Measurements from ENCODE around the gene AFMID.

Gene AFMID

DNA sequence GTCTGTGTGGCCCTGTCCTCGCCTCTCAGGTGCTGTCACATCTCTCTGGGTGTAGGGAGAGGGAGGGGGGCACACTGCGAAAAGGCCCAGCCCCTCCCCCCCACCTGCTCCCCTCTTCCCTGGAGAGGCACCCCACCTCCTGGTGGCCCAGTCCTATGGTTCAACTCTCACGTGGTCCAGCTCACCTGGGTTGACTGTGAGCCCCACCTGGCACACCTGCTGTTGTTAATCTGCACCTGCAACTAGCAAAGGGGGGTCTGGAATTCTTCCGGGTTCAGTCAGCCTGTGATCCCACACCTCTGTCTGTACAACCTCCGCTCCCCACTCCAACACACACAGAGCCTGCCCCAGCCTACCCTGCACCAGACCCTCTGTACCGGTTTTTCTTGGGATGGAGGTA is 20.7 kb upstream of the AFMID start:
- WGBS, 2 donors (ENCODE audit: extremely low coverage in 2 of 2, insufficient read length in 2 of 2, insufficient replicate concordance in 1 of 2): no CpG with 5 or more reads among the region's 6 CpGs
- Histone ChIP-seq H3K4ac (ENCODE audit: low read length) (no peak overlapping the region), H3K4me3 (ENCODE audit: low read length in 2 of 2) (no peak overlapping the region), H2BK120ac (ENCODE audit: low read depth, low read length) (no peak overlapping the region), H3K23ac (ENCODE audit: low read depth, low read length, poor library complexity) (no peak overlapping the region), H3K14ac (ENCODE audit: low read length) (no peak overlapping the region), H2BK12ac (ENCODE audit: low read length) (no peak overlapping the region), H3K27ac (replicated peaks; ENCODE audit: low read length) (no peak overlapping the region), H3K18ac (ENCODE audit: low read length) (peak overlapping the region; percentile 48), H3K4me1 (ENCODE audit: control insufficient read depth in 2 of 2, insufficient read depth in 1 of 2, low read depth in 1 of 2, low read length in 2 of 2) (peaks cover 2 to 10% of the 10 kb centered on the region in 2 donors), H2BK5ac (ENCODE audit: low read length) (no peak overlapping the region), H4K91ac (ENCODE audit: low read depth, low read length, poor library complexity) (no peak overlapping the region), H3K79me1 (ENCODE audit: low read depth, low read length) (peaks cover 1% of the 10 kb centered on the region), H3K36me3 (replicated peaks in 1 of 2; ENCODE audit: control insufficient read depth in 2 of 2, insufficient read depth in 2 of 2, low read length in 2 of 2) (peaks cover 0 to under 1% of the 10 kb centered on the region in 2 donors), H3K27me3 (ENCODE audit: control insufficient read depth in 3 of 3, insufficient read depth in 3 of 3, low read depth in 1 of 3, low read length in 3 of 3) (peaks cover 0 to 14% (median 0%) of the 10 kb centered on the region in 3 experiments), H2BK15ac (ENCODE audit: low read length) (no peak overlapping the region), H4K8ac (ENCODE audit: low read depth, low read length) (no peak overlapping the region), H2AFZ (ENCODE audit: low read length) (no peak overlapping the region), H3K4me2 (ENCODE audit: insufficient read depth, low read length, poor library complexity, severe bottlenecking) (no peak overlapping the region), H3K9me3 (replicated peaks in 1 of 2; ENCODE audit: control insufficient read depth in 2 of 2, insufficient read depth in 1 of 2, low read depth in 1 of 2, low read length in 2 of 2) (peaks cover 0 to 4% of the 10 kb centered on the region in 2 donors), H2AK5ac (ENCODE audit: low read depth, low read length) (peak overlapping the region; percentile 56), H3K9ac (ENCODE audit: low read depth, low read length, poor library complexity) (no peak overlapping the region)
- no peak for DNase-seq (ENCODE audit: low spot score)

DNA sequence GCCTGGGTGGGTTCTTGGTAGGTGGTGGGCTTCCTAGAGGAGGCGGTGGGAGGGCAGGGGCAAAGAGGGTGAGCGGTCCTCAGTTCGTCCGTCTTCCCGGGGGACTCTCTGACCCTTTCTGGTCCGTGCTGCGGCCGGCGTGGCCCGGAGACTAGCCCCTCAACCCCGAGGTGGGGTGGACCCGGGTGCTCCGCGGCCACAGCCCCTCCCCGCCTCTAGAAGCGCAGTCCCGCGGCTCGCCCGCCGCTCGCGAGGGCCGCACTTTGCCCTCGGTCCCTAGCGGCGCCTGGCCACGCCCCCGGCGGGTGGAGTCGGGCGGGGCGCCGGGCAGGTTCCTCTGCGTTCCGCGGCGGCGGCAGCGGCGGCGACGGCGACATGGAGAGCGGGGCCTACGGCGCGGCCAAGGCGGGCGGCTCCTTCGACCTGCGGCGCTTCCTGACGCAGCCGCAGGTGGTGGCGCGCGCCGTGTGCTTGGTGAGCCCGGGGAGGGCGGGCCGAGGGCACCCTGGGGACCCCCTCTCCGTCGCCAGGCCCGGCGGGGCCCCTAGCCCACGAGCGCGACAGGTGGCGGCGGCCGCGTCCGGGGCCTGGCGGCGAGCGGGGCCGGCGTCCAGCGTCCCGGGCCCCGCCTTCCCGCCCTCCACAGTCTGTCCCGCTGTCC is 18.8 kb upstream of the AFMID start, which contains the start of gene SYNGR2:
Gene SYNGR2, plus strand, starts transcription at position 340 of the 661 bp plus-strand sequence. Its CDS starts 36 bp downstream, at position 376.
- peaks cover 0 to 10% of the 10 kb centered on the region in 2 donors for H3K36me3 ChIP-seq (replicated peaks in 1 of 2; ENCODE audit: control insufficient read depth in 2 of 2, insufficient read depth in 2 of 2, low read length in 2 of 2)
- H2BK5ac ChIP-seq (ENCODE audit: low read length): peak within 1 kb of the TSS; percentile 22
- H4K8ac ChIP-seq (ENCODE audit: low read depth, low read length): no peak within 1 kb of the TSS
- no peak within 1 kb of the TSS for H2BK120ac ChIP-seq (ENCODE audit: low read depth, low read length)
- no peak within 1 kb of the TSS for H3K27ac ChIP-seq (replicated peaks; ENCODE audit: low read length)
- peak within 1 kb of the TSS; percentile 95 for H3K18ac ChIP-seq (ENCODE audit: low read length)
- peak within 1 kb of the TSS; percentile 98 for H2BK15ac ChIP-seq (ENCODE audit: low read length)
- peaks cover 5 to 10% of the 10 kb centered on the region in 2 donors for H3K4me1 ChIP-seq (ENCODE audit: control insufficient read depth in 2 of 2, insufficient read depth in 1 of 2, low read depth in 1 of 2, low read length in 2 of 2)
- no peak within 1 kb of the TSS for H3K14ac ChIP-seq (ENCODE audit: low read length)
- H2BK12ac ChIP-seq (ENCODE audit: low read length): no peak within 1 kb of the TSS
- peak within 1 kb of the TSS; percentile 86 for H3K9ac ChIP-seq (ENCODE audit: low read depth, low read length, poor library complexity)
- H3K79me1 ChIP-seq (ENCODE audit: low read depth, low read length): peaks cover 1% of the 10 kb centered on the region
- peak within 1 kb of the TSS; percentile 98 for H2AFZ ChIP-seq (ENCODE audit: low read length)
- no peak within 1 kb of the TSS for H4K91ac ChIP-seq (ENCODE audit: low read depth, low read length, poor library complexity)
- no peak within 1 kb of the TSS for H3K4ac ChIP-seq (ENCODE audit: low read length)
- H2AK5ac ChIP-seq (ENCODE audit: low read depth, low read length): peak within 1 kb of the TSS; percentile 79
- peak within 1 kb of the TSS; percentile 89 for H3K23ac ChIP-seq (ENCODE audit: low read depth, low read length, poor library complexity)
- H3K9me3 ChIP-seq (replicated peaks in 1 of 2; ENCODE audit: control insufficient read depth in 2 of 2, insufficient read depth in 1 of 2, low read depth in 1 of 2, low read length in 2 of 2): peaks cover 0 to 4% of the 10 kb centered on the region in 2 donors
- peak within 1 kb of the TSS; percentile 60 to 88 for H3K4me3 ChIP-seq (ENCODE audit: low read length in 2 of 2)
- peak; percentile 82 for DNase-seq (ENCODE audit: low spot score)
- no CpG with 5 or more reads among the region's 84 CpGs for WGBS, 2 donors (ENCODE audit: extremely low coverage in 2 of 2, insufficient read length in 2 of 2, insufficient replicate concordance in 1 of 2)
- peaks cover 0 to 9% (median 0%) of the 10 kb centered on the region in 3 experiments for H3K27me3 ChIP-seq (ENCODE audit: control insufficient read depth in 3 of 3, insufficient read depth in 3 of 3, low read depth in 1 of 3, low read length in 3 of 3)
- H3K4me2 ChIP-seq (ENCODE audit: insufficient read depth, low read length, poor library complexity, severe bottlenecking): peak within 1 kb of the TSS; percentile 91

DNA sequence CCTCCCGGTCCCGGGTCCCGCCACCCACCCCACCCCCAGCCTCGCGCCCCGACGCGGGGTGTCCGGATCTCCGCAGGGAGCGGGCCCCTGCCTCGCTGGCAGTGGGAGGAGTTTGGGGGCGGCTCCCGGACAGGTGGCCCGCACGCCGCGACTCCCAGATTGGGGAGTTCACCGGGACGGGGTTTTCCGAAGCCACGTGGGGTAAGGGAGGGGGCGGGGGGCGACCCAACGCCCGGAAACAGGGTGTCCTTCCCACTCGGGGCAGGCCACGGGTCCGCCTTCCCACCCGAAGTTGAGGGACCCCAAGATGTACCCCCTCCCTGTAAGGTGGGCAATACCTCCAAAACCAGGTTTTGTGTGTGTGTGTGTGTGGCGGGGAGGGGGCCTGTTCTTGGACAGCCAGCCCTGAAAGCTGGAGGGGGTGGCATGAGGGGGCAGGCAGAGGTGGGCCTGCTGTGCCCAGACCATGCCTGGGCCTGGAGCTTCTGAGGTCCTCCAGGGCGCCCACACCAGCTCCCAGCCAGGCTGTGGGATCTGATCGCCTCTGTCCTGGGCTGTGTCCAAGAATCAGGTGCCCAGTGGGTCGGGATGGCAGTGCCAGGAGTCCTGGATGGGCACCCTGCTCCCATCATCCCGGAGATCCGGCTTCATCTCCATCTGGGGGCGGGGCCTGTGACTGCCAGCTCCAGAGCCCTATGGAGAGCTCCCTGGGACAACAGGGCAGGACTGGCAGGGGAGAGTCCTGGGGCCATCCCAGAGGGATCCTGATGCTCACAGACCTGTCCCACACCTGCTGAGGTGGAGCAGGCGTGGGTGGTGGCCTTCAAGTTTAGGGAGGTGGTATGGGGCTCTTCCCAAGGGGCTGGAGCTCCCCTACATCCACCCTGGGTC is 18.0 kb upstream of the AFMID start:
- Histone ChIP-seq H4K91ac (ENCODE audit: low read depth, low read length, poor library complexity) (no peak overlapping the region), H2BK15ac (ENCODE audit: low read length) (peak overlapping the region; percentile 83), H3K4me2 (ENCODE audit: insufficient read depth, low read length, poor library complexity, severe bottlenecking) (peak overlapping the region; percentile 91), H3K14ac (ENCODE audit: low read length) (no peak overlapping the region), H3K27me3 (ENCODE audit: control insufficient read depth in 3 of 3, insufficient read depth in 3 of 3, low read depth in 1 of 3, low read length in 3 of 3) (peaks cover 0 to 6% (median 0%) of the 10 kb centered on the region in 3 experiments), H3K27ac (replicated peaks; ENCODE audit: low read length) (no peak overlapping the region), H3K23ac (ENCODE audit: low read depth, low read length, poor library complexity) (peak overlapping the region; percentile 44), H3K4me3 (ENCODE audit: low read length in 2 of 2) (peak overlapping the region; percentile 60 to 88), H2BK5ac (ENCODE audit: low read length) (peak overlapping the region; percentile 22), H4K8ac (ENCODE audit: low read depth, low read length) (no peak overlapping the region), H3K9ac (ENCODE audit: low read depth, low read length, poor library complexity) (peak overlapping the region; percentile 72), H2BK12ac (ENCODE audit: low read length) (no peak overlapping the region), H2AFZ (ENCODE audit: low read length) (peak overlapping the region; percentile 98), H3K9me3 (replicated peaks in 1 of 2; ENCODE audit: control insufficient read depth in 2 of 2, insufficient read depth in 1 of 2, low read depth in 1 of 2, low read length in 2 of 2) (peaks cover 0 to 4% of the 10 kb centered on the region in 2 donors), H3K4ac (ENCODE audit: low read length) (no peak overlapping the region), H2BK120ac (ENCODE audit: low read depth, low read length) (no peak overlapping the region), H2AK5ac (ENCODE audit: low read depth, low read length) (peak overlapping the region; percentile 79), H3K18ac (ENCODE audit: low read length) (peak overlapping the region; percentile 53), H3K4me1 (ENCODE audit: control insufficient read depth in 2 of 2, insufficient read depth in 1 of 2, low read depth in 1 of 2, low read length in 2 of 2) (peaks cover 5 to 10% of the 10 kb centered on the region in 2 donors), H3K79me1 (ENCODE audit: low read depth, low read length) (peaks cover 1% of the 10 kb centered on the region), H3K36me3 (replicated peaks in 1 of 2; ENCODE audit: control insufficient read depth in 2 of 2, insufficient read depth in 2 of 2, low read length in 2 of 2) (peaks cover 3 to 18% of the 10 kb centered on the region in 2 donors)
- WGBS, 2 donors (ENCODE audit: extremely low coverage in 2 of 2, insufficient read length in 2 of 2, insufficient replicate concordance in 1 of 2): no CpG with 5 or more reads among the region's 38 CpGs
- DNase-seq (ENCODE audit: low spot score): no peak

Data from neuronal stem cell (in vitro differentiated cells).